ENCODE results near the gene TMEM131. TPM values are rescaled to one million over a fixed set of nuclear protein-coding genes. Genes with fewer than 3 reads are reported as not detected.

The TMEM131 gene
- total and polyA plus RNA-seq, 7 experiments from 2014 or later: 10.6 to 46.4 (median 40.5) TPM

DNA sequence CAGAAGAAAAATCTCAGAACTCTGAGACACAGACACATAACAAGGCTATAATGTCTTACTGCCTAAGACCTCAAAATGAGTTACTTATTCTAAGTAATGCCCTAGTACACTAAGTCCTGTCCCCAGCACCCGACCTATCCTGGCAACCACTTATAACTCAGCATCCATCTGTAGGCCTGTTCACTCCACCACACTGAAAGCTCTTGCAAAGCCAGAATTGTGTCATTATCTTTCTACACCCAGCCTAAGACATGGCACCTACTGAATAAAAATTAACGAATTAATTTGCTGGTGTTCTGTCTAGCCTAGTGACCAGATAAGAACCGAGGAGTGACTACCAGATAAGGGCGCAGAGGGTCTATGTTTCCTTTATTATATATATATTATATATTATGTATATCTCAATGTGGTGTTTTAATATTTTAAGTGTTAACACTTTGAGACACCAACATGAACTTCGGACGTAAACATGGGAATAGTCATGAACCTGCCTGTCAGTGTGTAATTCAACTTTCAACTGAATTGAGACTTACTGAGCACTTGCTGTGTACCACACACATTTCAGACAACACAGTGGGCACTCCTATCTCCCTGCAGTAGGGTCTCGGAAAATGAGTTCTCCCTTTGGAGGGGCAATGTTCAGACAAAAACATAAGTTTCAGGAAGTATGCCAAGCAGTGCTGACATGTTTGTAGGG lies 27.7 kb downstream of the TMEM131 start:
- no peaks in the 10 kb centered on the region for H3K36me3 ChIP-seq (ENCODE audit: control insufficient read depth in 2 of 3, insufficient read depth in 3 of 3, low read length in 3 of 3)
- no peak for DNase-seq
- H3K27me3 ChIP-seq (ENCODE audit: control insufficient read depth in 2 of 2, insufficient read depth in 2 of 2, low read length in 2 of 2): no peaks in the 10 kb centered on the region
- H3K4me1 ChIP-seq (ENCODE audit: control insufficient read depth in 2 of 2, insufficient read depth in 2 of 2, low read length in 2 of 2): peaks cover 0 to 18% of the 10 kb centered on the region in 2 donors
- H3K27ac Mint-ChIP-seq: peak overlapping the region in 2 of 9 donors; percentile 24 to 41
- no peak overlapping the region for H3K27ac ChIP-seq (ENCODE audit: low read depth, low read length)
- peaks cover 0 to 10% (median 2%) of the 10 kb centered on the region in 11 donors for H3K9me3 Mint-ChIP-seq
- CTCF ChIA-PET: no interaction called here
- H3K9me3 ChIP-seq (ENCODE audit: control insufficient read depth in 2 of 3, low read length in 3 of 3): no peaks in the 10 kb centered on the region
- POLR2A ChIA-PET: no interaction called here
- H3K27me3 Mint-ChIP-seq: no peaks in the 10 kb centered on the region
- ATAC-seq: no peak
- H3K4me1 Mint-ChIP-seq: peaks cover 45 to 84% (median 77%) of the 10 kb centered on the region in 7 donors
- peak overlapping the region in 3 of 10 donors; percentile 16 to 24 (median 16) for H3K4me3 Mint-ChIP-seq
- H3K36me3 Mint-ChIP-seq: peaks cover 0 to 19% (median 12%) of the 10 kb centered on the region in 5 donors
- no peak overlapping the region for H3K4me3 ChIP-seq (ENCODE audit: low read length)
- intact Hi-C loops (cut with micrococcal nuclease): no loop called here

GRCh38 chr2:97967216-97967592 lies 28.5 kb downstream of the TMEM131 start:
- ChIA-PET CTCF (no interaction called here), POLR2A (no interaction called here)
- peaks cover 0 to 18% (median 9%) of the 10 kb centered on the region in 5 donors for H3K36me3 Mint-ChIP-seq
- Histone ChIP-seq H3K4me1 (ENCODE audit: control insufficient read depth in 2 of 2, insufficient read depth in 2 of 2, low read length in 2 of 2) (peaks cover 0 to 18% of the 10 kb centered on the region in 2 donors), H3K27me3 (ENCODE audit: control insufficient read depth in 2 of 2, insufficient read depth in 2 of 2, low read length in 2 of 2) (no peaks in the 10 kb centered on the region), H3K4me3 (ENCODE audit: low read length) (no peak overlapping the region), H3K9me3 (ENCODE audit: control insufficient read depth in 2 of 3, low read length in 3 of 3) (no peaks in the 10 kb centered on the region), H3K36me3 (ENCODE audit: control insufficient read depth in 2 of 3, insufficient read depth in 3 of 3, low read length in 3 of 3) (no peaks in the 10 kb centered on the region), H3K27ac (ENCODE audit: low read depth, low read length) (no peak overlapping the region)
- no peaks in the 10 kb centered on the region for H3K27me3 Mint-ChIP-seq
- no peak for DNase-seq
- peaks cover 51 to 89% (median 83%) of the 10 kb centered on the region in 7 donors for H3K4me1 Mint-ChIP-seq
- intact Hi-C loops (cut with micrococcal nuclease): no loop called here
- H3K4me3 Mint-ChIP-seq: peak overlapping the region in 1 of 10 donors; percentile 2
- no peak for ATAC-seq
- peaks cover 0 to 9% (median 2%) of the 10 kb centered on the region in 11 donors for H3K9me3 Mint-ChIP-seq
- H3K27ac Mint-ChIP-seq: peak overlapping the region in 1 of 9 donors; percentile 3

DNA sequence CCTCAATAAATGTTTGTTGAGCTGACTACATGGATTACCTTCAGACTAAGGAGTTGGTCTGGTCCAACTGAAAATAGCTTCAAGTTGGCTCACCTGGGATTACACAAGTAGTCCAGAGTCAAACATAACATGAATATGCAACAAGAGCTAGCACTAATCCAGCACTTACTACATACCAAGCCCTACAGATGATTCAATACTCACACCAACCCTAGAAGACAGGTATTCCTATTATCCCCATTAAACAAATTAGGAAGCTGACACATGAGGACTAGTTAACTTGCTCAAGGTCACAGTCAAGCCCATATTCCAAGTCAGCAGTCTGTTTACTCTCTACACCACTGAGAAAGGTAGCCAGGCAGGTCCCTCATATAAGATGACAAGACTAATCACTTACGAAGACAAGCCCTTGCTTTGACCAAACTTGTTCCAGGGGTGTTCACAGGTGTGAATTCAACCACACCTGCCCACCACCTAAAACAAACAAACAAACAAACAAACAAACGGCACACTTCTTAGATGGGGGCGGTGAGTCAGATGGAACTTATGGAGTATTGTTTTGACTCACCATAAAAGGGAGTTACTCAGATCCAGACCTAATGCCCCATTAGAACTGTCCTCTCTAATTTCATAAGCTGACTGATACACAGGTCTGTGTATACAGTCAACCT lies 29.1 kb downstream of the TMEM131 start:
- ATAC-seq (no peak), DNase-seq (no peak)
- no peak overlapping the region for H3K27ac ChIP-seq (ENCODE audit: low read depth, low read length)
- ChIA-PET CTCF (no interaction called here), POLR2A (no interaction called here)
- peak overlapping the region in 1 of 10 donors; percentile 2 for H3K4me3 Mint-ChIP-seq
- H3K27me3 Mint-ChIP-seq: no peaks in the 10 kb centered on the region
- H3K36me3 ChIP-seq (ENCODE audit: control insufficient read depth in 2 of 3, insufficient read depth in 3 of 3, low read length in 3 of 3): no peaks in the 10 kb centered on the region
- H3K9me3 ChIP-seq (ENCODE audit: control insufficient read depth in 2 of 3, low read length in 3 of 3): no peaks in the 10 kb centered on the region
- H3K36me3 Mint-ChIP-seq: peaks cover 0 to 18% (median 7%) of the 10 kb centered on the region in 5 donors
- peaks cover 0 to 9% (median 0%) of the 10 kb centered on the region in 11 donors for H3K9me3 Mint-ChIP-seq
- peaks cover 0 to 18% of the 10 kb centered on the region in 2 donors for H3K4me1 ChIP-seq (ENCODE audit: control insufficient read depth in 2 of 2, insufficient read depth in 2 of 2, low read length in 2 of 2)
- intact Hi-C loops (cut with micrococcal nuclease): no loop called here
- no peak overlapping the region for H3K4me3 ChIP-seq (ENCODE audit: low read length)
- no peaks in the 10 kb centered on the region for H3K27me3 ChIP-seq (ENCODE audit: control insufficient read depth in 2 of 2, insufficient read depth in 2 of 2, low read length in 2 of 2)
- H3K4me1 Mint-ChIP-seq: peaks cover 50 to 89% (median 83%) of the 10 kb centered on the region in 7 donors
- H3K27ac Mint-ChIP-seq: peak overlapping the region in 1 of 9 donors; percentile 3

DNA sequence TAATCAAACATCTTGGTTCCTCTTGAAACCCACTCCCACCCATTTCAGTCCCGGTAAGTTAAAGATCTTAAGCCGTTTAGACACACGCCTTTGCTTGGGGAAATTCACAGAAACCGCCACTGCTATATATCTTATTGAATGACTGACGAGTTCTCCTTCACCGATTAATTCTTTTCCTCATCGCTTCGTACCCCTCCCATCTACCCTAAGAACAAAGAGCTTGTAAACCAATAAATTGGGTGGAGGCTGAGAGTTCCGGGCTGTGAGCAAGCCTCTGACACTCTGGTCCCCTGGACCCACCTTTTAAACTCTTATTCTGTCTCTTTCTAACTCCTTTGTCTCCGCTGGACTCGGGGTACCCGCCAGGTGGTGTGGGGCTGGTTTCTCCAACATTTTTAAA lies 30.6 kb downstream of the TMEM131 start:
- peak overlapping the region in 1 of 9 donors; percentile 27 for H3K27ac Mint-ChIP-seq
- peaks cover 0 to 18% (median 7%) of the 10 kb centered on the region in 5 donors for H3K36me3 Mint-ChIP-seq
- Histone ChIP-seq H3K27ac (ENCODE audit: low read depth, low read length) (no peak overlapping the region), H3K36me3 (ENCODE audit: control insufficient read depth in 2 of 3, insufficient read depth in 3 of 3, low read length in 3 of 3) (no peaks in the 10 kb centered on the region), H3K4me3 (ENCODE audit: low read length) (no peak overlapping the region), H3K4me1 (ENCODE audit: control insufficient read depth in 2 of 2, insufficient read depth in 2 of 2, low read length in 2 of 2) (peaks cover 0 to 18% of the 10 kb centered on the region in 2 donors), H3K9me3 (ENCODE audit: control insufficient read depth in 2 of 3, low read length in 3 of 3) (no peaks in the 10 kb centered on the region), H3K27me3 (ENCODE audit: control insufficient read depth in 2 of 2, insufficient read depth in 2 of 2, low read length in 2 of 2) (no peaks in the 10 kb centered on the region)
- POLR2A ChIA-PET: no interaction called here
- intact Hi-C loops (cut with micrococcal nuclease): no loop called here
- H3K4me3 Mint-ChIP-seq: no peak overlapping the region
- DNase-seq: no peak
- no peak for ATAC-seq
- H3K27me3 Mint-ChIP-seq: no peaks in the 10 kb centered on the region
- peaks cover 0 to 9% (median 0%) of the 10 kb centered on the region in 11 donors for H3K9me3 Mint-ChIP-seq
- peaks cover 45 to 91% (median 84%) of the 10 kb centered on the region in 7 donors for H3K4me1 Mint-ChIP-seq
- CTCF ChIA-PET: no interaction called here

DNA sequence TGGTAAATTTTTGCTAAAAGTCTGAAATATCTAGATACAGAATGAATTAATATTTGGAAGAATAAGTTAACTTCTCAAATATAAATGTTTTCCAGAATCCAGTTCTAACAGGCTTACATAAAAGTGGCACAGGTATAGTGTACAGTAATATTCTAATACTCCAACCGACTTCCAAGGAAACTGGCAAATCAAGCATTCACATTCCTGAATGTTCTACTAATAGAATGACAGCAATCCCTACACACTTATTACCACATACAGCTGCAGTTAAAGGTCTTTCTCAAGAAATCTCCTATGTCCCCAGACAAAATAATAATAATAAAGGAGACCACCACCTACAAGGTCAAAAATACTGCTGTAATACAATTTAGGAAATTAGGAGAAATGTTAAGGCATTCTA lies 31.9 kb downstream of the TMEM131 start:
- Histone ChIP-seq H3K9me3 (ENCODE audit: control insufficient read depth in 2 of 3, low read length in 3 of 3) (no peaks in the 10 kb centered on the region), H3K4me1 (ENCODE audit: control insufficient read depth in 2 of 2, insufficient read depth in 2 of 2, low read length in 2 of 2) (peaks cover 0 to 18% of the 10 kb centered on the region in 2 donors), H3K36me3 (ENCODE audit: control insufficient read depth in 2 of 3, insufficient read depth in 3 of 3, low read length in 3 of 3) (no peaks in the 10 kb centered on the region), H3K4me3 (ENCODE audit: low read length) (no peak overlapping the region), H3K27me3 (ENCODE audit: control insufficient read depth in 2 of 2, insufficient read depth in 2 of 2, low read length in 2 of 2) (no peaks in the 10 kb centered on the region), H3K27ac (ENCODE audit: low read depth, low read length) (no peak overlapping the region)
- ChIA-PET POLR2A (no interaction called here), CTCF (no interaction called here)
- H3K36me3 Mint-ChIP-seq: peaks cover 0 to 18% (median 3%) of the 10 kb centered on the region in 5 donors
- peaks cover 40 to 91% (median 84%) of the 10 kb centered on the region in 7 donors for H3K4me1 Mint-ChIP-seq
- ATAC-seq (no peak), DNase-seq (no peak)
- H3K4me3 Mint-ChIP-seq: no peak overlapping the region
- peak overlapping the region in 1 of 9 donors; percentile 23 for H3K27ac Mint-ChIP-seq
- H3K9me3 Mint-ChIP-seq: peaks cover 0 to 9% (median 0%) of the 10 kb centered on the region in 11 donors
- intact Hi-C loops (cut with micrococcal nuclease): no loop called here
- no peaks in the 10 kb centered on the region for H3K27me3 Mint-ChIP-seq

DNA sequence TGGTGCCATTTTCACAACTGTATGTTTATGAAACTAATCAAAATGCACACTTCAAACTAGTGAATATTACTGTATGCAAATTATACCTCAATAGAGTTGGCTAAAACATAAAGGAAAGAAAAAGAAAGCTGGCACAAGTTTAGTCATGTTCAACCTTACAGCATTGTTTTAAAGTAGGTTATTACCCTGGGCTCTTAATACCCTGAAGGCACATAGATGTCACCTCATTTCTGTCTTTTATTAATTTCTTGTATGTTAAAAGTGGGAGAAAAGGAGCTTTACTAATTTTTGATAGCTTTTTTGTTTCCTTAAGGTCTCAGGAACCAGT lies 32.7 kb downstream of the TMEM131 start:
- H3K27ac ChIP-seq (ENCODE audit: low read depth, low read length): no peak overlapping the region
- H3K27ac Mint-ChIP-seq: no peak overlapping the region
- ATAC-seq (no peak), DNase-seq (no peak)
- peaks cover 0 to 20% (median 3%) of the 10 kb centered on the region in 5 donors for H3K36me3 Mint-ChIP-seq
- H3K4me1 Mint-ChIP-seq: peaks cover 43 to 91% (median 84%) of the 10 kb centered on the region in 7 donors
- no peaks in the 10 kb centered on the region for H3K27me3 ChIP-seq (ENCODE audit: control insufficient read depth in 2 of 2, insufficient read depth in 2 of 2, low read length in 2 of 2)
- H3K4me3 ChIP-seq (ENCODE audit: low read length): no peak overlapping the region
- POLR2A ChIA-PET: no interaction called here
- peaks cover 0 to 18% of the 10 kb centered on the region in 2 donors for H3K4me1 ChIP-seq (ENCODE audit: control insufficient read depth in 2 of 2, insufficient read depth in 2 of 2, low read length in 2 of 2)
- peaks cover 0 to 9% (median 0%) of the 10 kb centered on the region in 11 donors for H3K9me3 Mint-ChIP-seq
- intact Hi-C loops (cut with micrococcal nuclease): no loop called here
- no peaks in the 10 kb centered on the region for H3K9me3 ChIP-seq (ENCODE audit: control insufficient read depth in 2 of 3, low read length in 3 of 3)
- H3K27me3 Mint-ChIP-seq: no peaks in the 10 kb centered on the region
- H3K4me3 Mint-ChIP-seq: peak overlapping the region in 1 of 10 donors; percentile 37
- CTCF ChIA-PET: no interaction called here
- H3K36me3 ChIP-seq (ENCODE audit: control insufficient read depth in 2 of 3, insufficient read depth in 3 of 3, low read length in 3 of 3): no peaks in the 10 kb centered on the region

Data from naive thymus-derived CD4-positive, alpha-beta T cell (primary cell).